ENCODE results near the gene MLC1.

The MLC1 gene

DNA sequence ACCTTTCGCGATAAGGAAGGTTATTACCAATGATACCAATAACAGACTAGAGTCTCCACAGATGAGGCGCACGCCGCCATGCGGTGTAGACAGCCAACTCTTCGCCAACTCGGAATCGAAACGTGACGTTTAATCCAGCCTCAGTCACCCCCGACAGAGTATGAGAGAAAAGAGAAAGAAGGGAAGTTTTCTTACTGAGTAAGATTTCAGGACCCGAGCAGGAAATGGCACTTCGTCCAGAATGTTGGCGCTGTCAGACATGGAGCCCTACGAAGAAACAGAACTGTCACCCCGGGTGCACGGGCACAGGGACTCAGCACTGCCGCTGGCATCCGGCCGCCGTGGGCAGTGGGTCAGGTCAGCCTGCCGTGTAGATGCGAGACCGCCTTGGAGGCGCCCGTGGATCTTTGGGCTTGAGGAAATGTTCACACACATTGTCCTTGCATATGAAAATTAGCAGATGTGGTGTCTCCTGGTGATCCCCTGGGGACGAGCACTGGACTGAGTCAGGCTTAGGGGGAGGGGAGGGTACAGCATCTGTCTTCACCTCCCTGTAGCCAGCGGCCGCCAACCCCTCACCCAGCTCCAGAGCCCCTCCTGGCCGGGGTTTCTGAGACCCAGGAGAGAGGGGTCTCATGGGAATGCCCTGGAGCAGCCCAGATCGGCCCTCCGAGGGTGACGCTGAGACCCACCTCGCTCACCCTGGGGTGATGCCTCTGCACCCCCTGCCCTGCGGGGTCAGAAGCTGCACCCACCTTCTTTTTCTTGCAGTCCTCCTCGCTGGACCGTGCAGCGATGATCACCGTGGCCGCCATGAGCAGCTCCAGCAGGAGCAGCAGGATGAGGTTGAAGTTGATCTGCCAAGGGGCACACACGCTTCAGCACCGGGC is 8.3 kb downstream of the MLC1 start:
- no peak for DNase-seq (ENCODE audit: low read depth)

DNA sequence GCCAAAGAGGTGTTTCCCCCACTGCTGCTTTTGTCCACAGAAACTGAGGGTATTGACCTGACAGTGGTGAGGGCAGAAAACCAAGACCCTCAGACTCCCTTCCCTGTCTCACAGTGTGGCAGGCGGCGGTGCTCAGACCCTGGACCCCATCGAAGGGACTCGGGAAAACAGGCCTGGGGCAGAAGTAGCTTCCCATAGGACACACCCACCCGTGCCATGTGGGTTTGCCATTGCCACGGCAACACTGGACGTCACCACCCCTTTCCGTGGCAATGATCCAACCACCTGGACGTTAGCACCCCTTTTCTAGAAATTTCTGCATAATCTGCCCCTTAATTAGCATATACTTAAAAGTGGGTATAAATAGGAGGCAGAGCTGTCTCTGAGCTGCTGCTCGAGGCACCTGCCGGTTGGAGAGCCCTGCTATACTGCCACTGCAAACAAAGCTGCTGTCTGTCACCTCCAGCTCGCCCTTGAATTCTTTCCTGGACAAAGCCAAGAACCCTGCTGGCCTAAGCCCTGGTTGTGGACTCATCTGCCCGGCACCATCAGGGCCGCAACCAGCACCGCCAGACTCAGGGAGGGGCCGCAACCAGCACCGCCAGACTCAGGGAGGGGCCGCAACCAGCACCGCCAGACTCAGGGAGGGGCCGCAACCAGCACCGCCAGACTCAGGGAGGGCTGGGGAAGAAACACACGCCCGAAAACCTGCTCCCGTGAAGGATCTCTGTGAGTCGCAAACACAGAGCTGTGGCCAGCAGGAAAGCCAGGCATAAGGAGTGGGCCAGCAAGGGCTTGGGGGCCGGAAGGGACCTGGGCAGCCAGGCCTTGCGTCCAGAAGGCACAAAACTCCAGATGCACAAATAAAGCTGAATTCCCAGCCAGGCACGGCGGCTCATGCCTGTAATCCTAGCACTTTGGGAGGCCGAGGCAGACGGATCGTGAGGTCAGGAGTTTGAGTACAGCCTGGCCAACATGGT is 10.4 kb downstream of the MLC1 start:
- no peak for DNase-seq (ENCODE audit: low read depth)

DNA sequence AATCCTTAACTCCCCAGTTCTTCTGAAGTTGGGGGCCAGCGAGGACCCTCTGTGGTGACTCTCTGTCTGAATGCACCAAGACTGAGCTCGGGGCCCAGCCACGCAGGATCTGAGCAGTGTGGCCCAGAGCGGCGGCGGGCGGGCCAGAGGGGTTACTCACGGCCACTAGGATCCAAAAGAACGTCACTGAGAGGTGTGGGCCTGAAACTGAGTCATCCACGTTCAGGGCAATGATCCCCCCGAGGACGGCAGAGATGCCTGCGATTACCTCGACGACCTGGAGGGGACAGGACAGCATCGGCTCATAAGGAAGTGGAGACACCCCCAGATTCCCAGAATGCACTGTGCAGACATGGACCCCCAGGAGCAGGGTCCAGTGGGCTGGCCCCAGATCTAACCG is 11.2 kb downstream of the MLC1 start:
- no peak for DNase-seq (ENCODE audit: low read depth)

DNA sequence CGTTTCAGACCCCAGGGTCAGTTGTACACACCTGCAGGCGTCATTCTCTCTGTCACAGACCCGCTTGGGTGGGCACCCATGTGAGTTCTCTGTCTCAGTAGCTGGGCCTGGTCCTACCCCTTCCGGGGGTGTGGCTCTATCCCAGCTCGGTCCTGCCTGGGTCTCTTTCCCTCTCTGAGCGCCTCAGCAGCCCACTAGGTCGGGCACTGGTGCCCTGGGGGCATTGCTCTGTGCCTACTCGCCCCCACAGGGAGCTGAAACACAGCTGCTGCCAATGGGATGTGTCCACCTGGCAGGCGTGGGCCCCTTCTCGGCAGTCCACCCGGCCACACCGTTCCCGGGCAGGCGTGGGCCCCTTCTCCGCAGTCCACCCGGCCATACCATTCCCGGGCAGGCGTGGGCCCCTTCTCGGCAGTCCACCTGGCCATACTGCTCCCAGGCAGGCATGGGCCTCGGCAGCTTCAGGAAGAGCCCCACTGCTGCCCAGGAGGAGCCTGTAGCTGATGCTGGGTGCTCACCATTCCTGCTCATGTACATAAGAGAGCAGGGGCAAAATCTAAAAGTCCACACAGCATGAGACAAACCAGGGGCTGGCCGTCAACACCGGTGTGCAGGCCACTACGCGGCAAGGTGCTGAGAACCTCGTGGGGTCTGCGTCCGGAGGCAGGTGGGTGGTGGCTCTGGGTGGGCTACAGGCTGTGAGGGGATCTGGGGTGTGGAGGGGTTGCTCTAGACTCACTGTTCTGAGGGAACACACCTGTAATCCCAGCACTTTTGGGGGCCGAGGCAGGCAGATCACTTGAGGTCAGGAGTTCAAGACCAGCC is 12.3 kb downstream of the MLC1 start:
- no peak for DNase-seq (ENCODE audit: low read depth)

DNA sequence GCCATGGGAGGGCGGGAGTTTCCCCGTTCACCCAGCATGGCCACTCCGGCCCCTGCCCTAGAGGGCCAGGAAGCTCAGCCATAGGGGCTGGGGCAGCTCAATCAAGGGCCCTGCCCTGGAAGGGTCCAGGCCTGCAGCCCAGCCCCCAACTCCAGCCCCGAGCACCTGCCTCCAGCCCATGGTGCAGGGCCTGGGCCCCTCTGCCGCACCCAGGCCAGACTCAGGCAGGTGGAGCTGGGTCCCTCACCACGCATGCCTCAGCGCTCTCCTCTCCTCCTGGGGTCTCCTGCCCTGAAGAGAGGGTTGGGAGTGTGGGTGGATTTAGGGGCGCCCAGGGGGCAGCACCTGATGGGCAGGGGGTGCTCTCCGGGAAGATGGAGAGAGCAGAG is 13.1 kb downstream of the MLC1 start:
- DNase-seq (ENCODE audit: low read depth) = no peak

DNA sequence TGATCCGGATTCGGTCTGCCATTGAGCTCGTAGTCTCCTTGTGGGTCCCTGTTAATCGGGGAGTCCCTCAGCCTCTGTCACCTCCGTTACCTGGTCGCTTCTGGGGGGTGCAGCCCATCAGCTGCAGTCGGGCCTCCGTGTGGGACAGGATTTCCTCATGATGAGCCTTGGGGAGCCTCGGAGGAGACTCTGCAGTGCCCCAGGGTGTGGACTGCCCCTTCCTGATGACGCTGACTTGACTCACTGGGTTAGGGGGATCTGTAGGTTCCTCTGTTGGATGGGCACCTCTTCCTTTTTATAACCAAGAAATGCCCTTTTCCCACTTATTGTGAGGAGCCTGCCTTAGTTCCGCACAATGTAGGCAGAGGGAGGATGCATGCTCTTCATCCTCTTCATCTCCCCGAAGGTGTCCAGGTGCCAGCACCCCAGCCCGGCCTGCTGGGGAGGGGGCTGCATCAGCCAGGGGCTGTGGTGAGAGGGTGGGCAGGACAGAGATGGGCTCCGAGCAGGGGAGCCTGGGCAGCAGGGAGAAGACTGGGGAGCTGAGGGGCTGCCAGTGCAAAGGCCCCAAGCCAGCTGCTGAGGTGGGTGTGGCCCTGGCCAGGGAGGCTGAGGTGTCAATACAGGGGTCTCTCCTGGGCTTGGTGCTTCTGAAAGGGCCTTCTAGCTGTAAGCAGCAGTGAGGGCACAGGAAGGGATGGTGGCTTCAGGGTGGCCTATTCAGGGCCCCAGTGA is 13.6 kb downstream of the MLC1 start:
- DNase-seq (ENCODE audit: low read depth) = no peak

DNA sequence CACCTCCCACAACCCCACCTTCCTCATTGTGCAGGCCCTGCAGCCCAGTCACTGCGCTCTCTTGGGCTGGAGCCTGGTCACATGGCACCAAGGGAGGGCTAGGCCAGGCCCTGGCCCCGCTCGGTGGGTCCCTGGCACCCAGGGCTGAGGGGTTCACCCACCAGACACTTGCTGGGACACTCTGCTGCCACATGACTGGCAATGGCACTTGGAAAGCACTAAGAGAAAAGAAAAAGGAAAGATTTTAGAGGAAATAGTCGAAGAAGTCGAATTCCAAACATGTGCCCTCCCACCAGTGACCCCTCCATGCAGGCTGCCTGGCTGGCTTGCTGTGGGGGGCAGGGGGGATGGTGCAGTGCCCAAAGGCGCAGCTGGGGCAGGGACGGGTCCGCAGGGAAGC is 14.9 kb downstream of the MLC1 start:
- DNase-seq (ENCODE audit: low read depth) = no peak

DNA sequence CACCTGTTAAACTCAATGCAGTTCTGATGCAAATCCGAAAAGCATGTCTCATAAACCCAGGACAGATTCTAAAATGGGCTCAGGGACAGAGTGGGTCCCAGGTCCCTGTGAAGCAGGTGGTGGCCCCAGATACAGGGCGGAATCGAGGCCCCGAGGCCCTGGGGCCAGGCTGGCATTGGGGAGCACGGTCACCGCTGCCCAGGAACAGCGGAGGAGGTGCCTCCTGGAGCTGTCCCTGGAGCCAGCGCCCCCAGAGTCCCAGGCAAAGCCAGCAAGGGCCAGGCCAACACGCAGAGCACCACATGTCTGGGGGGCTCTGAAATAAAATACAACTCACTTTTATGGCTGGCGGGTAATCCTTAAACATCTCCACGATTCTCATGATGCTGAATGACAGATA is 17.1 kb downstream of the MLC1 start:
- DNase-seq (ENCODE audit: low read depth) = no peak

DNA sequence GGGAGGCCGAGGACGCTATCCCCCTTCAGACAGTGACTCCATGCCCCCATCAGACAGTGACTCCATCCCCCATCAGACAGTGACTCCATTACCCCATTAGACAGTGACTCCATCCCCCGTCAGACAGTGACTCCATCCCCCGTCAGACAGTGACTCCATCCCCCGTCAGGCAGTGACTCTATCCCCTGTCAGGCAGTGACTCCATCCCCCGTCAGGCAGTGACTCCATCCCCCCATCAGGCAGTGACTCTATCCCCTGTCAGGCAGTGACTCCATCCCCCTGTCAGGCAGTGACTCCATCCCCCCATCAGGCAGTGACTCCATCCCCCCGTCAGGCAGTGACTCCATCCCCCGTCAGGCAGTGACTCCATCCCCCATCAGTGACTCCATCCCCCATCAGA is 18.0 kb downstream of the MLC1 start:
- no peak for DNase-seq (ENCODE audit: low read depth)

DNA sequence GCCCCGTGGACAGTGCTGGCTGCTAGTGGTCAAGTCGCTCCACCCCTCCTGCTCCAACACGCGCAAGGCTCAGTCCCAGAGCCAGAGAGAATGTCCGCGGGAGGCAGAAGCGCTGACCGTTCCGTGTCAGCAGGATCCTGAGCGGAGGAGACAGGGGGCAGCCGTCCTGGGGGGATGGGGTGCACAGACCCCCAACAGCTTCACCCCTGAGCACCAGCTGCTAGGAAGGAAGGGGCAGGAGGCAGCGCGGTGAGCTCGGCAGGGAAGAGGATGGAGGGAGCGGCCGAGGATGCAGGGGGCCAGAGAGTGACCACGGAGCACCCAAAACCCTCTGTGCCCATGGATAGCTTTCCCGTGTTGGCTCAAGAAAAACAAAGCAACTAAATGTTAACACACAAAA is 20.8 kb downstream of the MLC1 start:
- no peak for DNase-seq (ENCODE audit: low read depth)

DNA sequence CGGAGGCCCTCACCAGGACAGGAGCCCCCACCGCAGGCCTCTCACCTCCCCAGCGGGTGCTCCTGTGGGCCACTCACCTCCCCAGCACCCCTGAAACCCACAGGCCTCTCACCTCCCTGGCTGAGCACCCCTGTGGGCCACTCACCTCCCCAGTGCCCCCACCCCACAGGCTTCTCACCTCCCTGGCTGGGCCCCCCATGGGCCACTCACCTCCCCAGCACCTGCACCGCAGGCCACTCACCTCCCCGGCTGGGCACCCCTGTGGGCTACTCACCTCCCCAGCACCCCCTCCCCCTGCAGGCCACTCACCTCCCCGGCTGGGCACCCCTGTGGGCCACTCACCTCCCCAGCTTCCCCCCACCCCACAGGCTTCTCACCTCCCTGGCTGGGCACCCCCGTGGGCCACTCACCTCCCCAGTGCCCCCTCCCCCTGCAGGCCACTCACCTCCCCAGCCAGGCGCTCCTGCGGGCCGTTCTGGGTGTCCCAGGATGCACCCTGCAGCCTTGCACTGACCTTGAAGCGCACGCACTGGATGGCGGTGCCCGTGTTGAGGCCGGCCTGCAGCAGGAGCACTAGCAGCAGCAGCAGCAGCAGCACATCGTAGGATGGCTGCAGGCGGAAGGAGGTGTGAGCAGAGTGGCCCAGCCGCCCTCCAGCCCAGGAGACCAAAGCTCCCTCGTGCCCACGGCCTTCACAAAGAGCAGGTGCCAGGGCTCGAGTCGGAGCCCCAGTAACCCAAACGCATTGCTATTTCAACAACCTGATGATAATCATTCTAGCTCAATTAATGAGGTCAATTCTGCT is 21.4 kb downstream of the MLC1 start:
- no peak for DNase-seq (ENCODE audit: low read depth)

DNA sequence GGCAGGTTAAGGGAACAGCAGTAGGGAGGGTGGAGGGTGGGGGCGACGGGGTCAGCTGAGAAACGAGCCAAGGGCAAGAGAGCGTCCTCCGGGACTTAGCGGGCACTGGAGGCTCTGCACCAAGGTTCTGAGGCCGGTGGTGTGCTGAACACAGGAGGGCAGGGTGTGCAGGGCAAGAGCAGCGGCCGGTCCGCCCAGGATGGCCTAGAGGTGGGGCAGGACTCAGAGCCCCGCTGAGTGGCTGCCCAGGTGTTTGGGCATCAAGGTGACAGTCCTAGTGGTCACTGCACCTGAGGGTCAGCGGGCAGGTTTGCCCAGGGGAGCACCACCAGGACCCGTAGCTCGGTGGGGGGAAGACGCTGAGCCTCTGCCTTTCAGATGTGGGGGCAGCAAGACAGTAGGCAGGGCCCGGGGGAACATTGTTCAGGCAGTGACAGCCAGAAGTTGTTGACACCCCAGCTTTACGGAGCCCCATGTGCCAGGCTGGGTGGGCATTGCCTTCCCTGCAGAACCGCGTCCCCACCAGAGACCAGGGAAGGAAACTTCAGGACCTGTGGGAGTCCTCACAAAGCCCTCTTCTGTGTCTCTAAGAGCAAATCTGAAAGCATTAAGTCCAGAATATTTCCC is 22.6 kb downstream of the MLC1 start:
- no peak for DNase-seq (ENCODE audit: low read depth)

DNA sequence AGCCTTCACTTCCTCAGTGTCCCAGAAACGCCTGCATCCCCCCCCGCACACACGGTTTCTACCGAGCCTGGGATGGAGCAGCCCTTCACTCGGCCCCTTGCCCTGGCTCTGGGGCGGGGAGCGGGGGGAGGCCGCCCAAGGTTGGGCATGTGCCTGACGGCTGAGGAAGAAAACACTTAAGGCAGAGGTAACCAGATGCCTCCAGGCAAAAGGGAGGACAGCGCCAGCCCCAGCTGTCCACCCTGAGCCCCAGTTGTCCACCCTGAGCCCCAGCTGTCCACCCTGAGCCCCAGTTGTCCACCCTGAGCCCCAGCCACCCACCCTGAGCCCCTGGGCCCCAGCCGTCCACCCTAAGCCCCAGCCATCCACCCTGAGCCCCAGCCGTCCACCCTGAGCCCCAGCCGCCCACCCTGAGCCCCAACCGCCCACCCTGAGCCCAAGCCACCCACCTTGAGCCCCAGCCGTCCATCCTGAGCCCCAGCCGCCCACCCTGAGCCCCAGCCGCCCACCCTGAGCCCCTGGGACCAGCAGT is 23.3 kb downstream of the MLC1 start:
- DNase-seq (ENCODE audit: low read depth) = no peak

DNA sequence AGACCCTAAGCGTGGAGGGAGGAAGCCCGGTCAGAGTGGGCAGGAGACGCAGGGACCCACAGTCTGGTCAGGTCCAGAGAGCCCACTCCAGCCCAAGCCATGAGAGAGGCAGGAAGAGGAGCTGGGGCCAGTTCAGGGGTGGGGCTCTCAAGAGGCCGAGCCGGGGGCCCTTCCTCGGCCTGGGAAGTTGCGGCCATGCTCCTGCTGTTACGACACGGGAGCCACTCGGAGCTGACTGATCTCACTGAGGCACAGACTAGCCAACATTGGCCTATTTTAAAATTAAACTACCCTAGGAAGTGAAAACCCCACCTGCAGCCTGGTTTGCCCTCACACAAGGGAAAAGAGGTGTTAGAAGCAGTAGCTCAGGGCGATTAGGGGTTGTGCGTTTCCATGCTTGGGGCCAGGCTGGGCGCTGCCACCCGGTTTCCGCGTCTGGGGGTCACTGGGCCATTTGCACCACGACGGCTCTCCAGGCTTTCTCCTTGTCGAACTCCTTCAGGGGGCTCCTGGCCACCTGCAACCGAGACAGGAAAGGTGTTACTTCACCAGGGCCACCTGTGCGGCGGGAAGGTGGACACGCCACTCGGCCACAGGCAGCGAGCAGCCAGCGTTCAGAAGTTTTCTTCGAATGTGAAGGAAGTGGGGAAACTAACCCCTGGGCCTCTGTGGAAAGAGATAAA is 23.9 kb downstream of the MLC1 start:
- no peak for DNase-seq (ENCODE audit: low read depth)

DNA sequence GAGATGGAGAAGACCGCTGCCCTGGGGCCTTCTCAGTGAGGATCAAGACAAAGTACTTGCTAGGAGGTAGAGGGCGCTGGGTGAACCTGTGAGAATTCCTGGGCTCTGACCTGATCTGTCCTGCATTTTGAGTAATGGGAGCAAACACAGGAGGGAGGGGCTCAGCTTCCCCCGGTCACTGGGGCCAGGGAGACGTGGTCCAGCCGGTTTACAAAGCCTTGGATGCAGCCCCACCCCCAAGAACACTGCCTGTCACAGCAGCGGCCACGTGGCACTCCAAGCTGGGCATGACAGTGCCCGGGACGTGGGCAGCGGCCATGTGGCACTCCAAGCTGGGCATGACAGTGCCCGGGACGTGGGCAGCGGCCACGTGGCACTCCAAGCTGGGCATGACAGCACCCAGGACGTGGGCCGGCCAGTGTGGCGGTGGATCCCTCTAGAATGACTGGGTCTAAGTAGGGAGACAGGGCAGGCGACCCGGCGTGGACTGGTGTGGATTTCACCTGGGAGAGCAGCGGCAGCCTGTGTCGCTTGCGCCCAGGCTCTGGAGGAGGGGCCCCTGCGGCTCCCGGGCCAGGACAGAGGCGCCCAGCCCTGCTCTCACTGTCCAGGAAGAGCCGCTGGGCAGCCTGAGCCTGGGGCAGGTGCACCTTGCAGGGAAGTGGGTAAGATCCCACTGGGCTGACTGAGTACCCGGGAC is 24.6 kb downstream of the MLC1 start:
- DNase-seq (ENCODE audit: low read depth) = no peak

DNA sequence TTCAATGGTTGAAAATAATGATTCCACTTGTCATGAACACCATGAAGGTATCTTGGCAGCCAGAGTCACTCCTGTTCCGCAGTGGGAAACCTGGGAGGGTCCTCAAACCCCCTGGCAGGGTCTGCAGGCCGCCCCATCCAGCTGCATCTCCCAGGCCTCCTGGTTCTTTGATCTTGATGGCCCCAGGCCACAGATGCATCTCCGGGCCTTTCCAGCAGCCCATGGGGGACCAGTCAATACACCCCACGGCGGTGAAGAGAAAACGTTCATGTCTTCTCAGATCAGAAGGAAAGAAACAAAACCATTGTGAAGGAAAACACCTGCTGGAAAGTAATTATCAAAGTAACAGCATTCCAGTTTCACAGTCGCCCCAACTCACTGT is 25.4 kb downstream of the MLC1 start:
- DNase-seq (ENCODE audit: low read depth) = no peak

DNA sequence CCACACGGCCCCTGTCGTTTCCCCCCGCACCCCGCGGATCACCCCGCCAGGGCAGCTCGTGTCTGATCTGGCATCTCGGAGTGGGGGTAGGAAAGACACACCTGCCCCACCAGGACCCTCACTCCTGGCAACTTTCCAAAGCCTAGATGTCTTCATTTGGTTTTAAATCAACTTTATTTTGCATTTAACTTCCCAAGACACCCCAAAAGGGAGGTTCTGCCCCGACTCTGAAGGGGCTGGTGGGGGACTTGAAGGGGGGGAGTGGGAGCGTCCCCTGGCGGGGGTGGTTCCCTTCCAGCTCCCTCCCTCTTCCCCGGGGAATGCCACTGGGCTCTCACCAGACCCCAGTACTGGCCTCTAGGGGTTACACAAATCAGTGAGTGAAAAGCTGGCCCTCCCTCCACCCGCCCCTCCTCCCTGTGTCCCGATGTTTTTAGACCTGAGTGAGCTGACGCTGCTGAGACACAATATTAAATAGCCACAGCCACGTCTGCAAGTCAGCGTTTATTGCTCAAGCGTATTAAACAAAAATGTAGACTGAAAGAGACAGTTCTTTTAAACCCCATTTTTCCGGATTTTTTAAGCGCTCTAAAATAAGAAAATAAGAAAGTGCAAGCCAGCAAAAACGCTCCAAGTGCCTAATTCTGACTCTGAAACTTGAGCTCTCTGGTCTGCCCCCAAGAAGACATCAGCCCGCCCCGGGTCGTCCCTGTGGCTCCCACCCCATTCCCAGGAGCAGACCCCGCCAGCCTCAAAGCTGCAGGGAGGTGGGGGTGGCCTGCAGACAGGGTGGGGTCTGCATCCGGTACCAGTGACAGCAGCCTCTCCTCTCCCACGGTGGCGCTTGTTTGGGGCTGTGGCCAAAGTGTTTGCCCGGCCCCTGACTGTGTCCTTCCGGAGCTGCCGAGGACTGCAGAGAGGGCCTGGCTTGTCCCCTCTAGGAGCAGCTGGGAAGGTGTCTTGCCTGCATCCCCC is 26.0 kb downstream of the MLC1 start:
- no peak for DNase-seq (ENCODE audit: low read depth)
